Lower lobe of right lung (tissue), 2 donors: Measurements from ENCODE around the gene RING1. TPM values are rescaled to one million over a fixed set of nuclear protein-coding genes. Genes with fewer than 3 reads are reported as not detected.

ENCODE experiments used
- ATAC-seq, 2 donors: fragments of 200-7000 bp; cut with Tn5 transposase; one replicate each; pipeline ENCODE4 v1.9.1; 2020 to 2022; ENCODE audit warnings: mild to moderate bottlenecking in 2 of 2, moderate library complexity in 2 of 2
- DNase-seq: peaks from one replicate; pipeline ENCODE4 v3.0.0-alpha.2; 2020
- H3K27ac ChIP-seq: fragments of 200-600 bp; one replicate; pipeline ENCODE4 v1.8.0; 2022
- H3K27me3 ChIP-seq: fragments of 200-600 bp; one replicate; pipeline ENCODE4 v1.8.0; 2022; ENCODE audit warnings: low read depth
- H3K36me3 ChIP-seq: fragments of 200-600 bp; one replicate; pipeline ENCODE4 v1.8.0; 2022; ENCODE audit warnings: mild to moderate bottlenecking
- H3K4me1 ChIP-seq: fragments of 200-600 bp; one replicate; pipeline ENCODE4 v1.8.0; 2022
- H3K4me3 ChIP-seq: fragments of 200-600 bp; one replicate; pipeline ENCODE4 v1.8.0; 2022; ENCODE audit warnings: mild to moderate bottlenecking
- H3K9me3 ChIP-seq: fragments of 200-600 bp; one replicate; pipeline ENCODE4 v1.8.0; 2022
- CTCF ChIP-seq: fragments of 200-600 bp; IDR thresholded peaks from one replicate; pipeline ENCODE4 v1.8.0; 2022; ENCODE audit warnings: antibody characterized with exemption, mild to moderate bottlenecking
- intact Hi-C: fragments of 100-400 bp; cut with DNase I; formaldehyde crosslinking; loops from one replicate; pipeline ENCODE4 v1.11.0; 2022
- total RNA-seq: library from RNA; stranded (reverse); fragmentation: NEBNext Ultra II Directional; extraction: Animal tissue kit (Norgen Biotek cat#: 25700); gene quantifications from one replicate; pipeline ENCODE4 v1.2.1, GENCODE V29; 2021
- donor health status: DM: no; HTN: yes; CAD: no; lungs with severe emphysema.

RING1 gene
- total RNA-seq, 1 donor from 2014 or later, result 43.1 TPM

DNA sequence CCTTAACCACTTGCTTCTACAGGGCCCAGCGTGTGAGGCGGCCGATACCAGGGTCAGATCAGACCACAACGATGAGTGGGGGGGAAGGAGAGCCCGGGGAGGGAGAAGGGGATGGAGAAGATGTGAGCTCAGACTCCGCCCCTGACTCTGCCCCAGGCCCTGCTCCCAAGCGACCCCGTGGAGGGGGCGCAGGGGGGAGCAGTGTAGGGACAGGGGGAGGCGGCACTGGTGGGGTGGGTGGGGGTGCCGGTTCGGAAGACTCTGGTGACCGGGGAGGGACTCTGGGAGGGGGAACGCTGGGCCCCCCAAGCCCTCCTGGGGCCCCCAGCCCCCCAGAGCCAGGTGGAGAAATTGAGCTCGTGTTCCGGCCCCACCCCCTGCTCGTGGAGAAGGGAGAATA is 2.8 kb downstream of the RING1 start:
- Histone ChIP-seq H3K4me3 (no peak overlapping the region), H3K27ac (no peak overlapping the region), H3K27me3 (peaks cover 6% of the 10 kb centered on the region), H3K36me3 (peaks cover 17% of the 10 kb centered on the region), H3K4me1 (peaks cover 27% of the 10 kb centered on the region), H3K9me3 (no peaks in the 10 kb centered on the region)
- DNase-seq, result no peak
- TF ChIP-seq CTCF, result no peak
- intact Hi-C loops, result no loop called here
- no peak for ATAC-seq

DNA sequence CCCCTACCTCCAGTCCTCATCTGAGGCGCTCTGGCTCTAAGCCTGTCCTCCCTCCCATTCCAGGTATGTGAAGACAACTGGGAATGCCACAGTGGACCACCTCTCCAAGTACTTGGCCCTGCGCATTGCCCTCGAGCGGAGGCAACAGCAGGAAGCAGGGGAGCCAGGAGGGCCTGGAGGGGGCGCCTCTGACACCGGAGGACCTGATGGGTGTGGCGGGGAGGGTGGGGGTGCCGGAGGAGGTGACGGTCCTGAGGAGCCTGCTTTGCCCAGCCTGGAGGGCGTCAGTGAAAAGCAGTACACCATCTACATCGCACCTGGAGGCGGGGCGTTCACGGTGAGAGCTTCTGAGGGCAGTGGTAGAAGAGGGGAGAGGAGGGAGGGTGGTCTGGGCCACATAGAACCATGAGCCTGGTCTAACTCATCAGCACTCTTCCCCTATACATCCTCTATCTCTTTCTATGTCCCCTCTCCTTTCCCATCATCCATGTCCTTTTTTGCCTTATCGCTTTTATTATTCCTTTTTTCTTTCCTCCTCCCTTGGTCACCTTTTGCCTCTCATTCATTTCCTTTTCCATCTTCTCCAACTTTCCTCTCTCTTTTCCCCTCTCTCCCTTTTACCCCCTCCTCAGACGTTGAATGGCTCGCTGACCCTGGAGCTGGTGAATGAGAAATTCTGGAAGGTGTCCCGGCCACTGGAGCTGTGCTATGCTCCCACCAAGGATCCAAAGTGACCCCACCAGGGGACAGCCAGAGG is 3.5 kb downstream of the RING1 start:
- no peak for TF ChIP-seq CTCF
- H3K4me1 ChIP-seq, result peaks cover 27% of the 10 kb centered on the region
- no peak overlapping the region for H3K27ac ChIP-seq
- no peaks in the 10 kb centered on the region for H3K9me3 ChIP-seq
- no peak overlapping the region for H3K4me3 ChIP-seq
- peaks cover 6% of the 10 kb centered on the region for H3K27me3 ChIP-seq
- intact Hi-C loops, result no loop called here
- DNase-seq (no peak), ATAC-seq (no peak)
- H3K36me3 ChIP-seq, result peaks cover 17% of the 10 kb centered on the region

- peaks cover 23% of the 10 kb centered on the region for H3K4me1 ChIP-seq
- TF ChIP-seq CTCF, result no peak
- peak overlapping the region; percentile 55 for H3K4me3 ChIP-seq
- DNase-seq (no peak), ATAC-seq (no peak)
- H3K27ac ChIP-seq, result no peak overlapping the region
- H3K27me3 ChIP-seq, result peaks cover 6% of the 10 kb centered on the region
- peaks cover 17% of the 10 kb centered on the region for H3K36me3 ChIP-seq
- H3K9me3 ChIP-seq, result no peaks in the 10 kb centered on the region
- intact Hi-C loops, result no loop called here
Measured at GRCh38 chr6:33212857-33213165, 4.5 kb downstream of the RING1 start.

- peaks cover 23% of the 10 kb centered on the region for H3K4me1 ChIP-seq
- intact Hi-C loops, result no loop called here
- H3K36me3 ChIP-seq, result peaks cover 17% of the 10 kb centered on the region
- H3K4me3 ChIP-seq, result peak overlapping the region; percentile 55
- peaks cover 6% of the 10 kb centered on the region for H3K27me3 ChIP-seq
- ATAC-seq (peak; percentile 17 to 34), DNase-seq (no peak)
- no peaks in the 10 kb centered on the region for H3K9me3 ChIP-seq
- no peak overlapping the region for H3K27ac ChIP-seq
- no peak for TF ChIP-seq CTCF
Measured at GRCh38 chr6:33213166-33213988, 5.1 kb downstream of the RING1 start.

- Histone ChIP-seq H3K9me3 (no peaks in the 10 kb centered on the region), H3K4me1 (peaks cover 20% of the 10 kb centered on the region), H3K36me3 (peaks cover 17% of the 10 kb centered on the region), H3K4me3 (peak overlapping the region; percentile 55), H3K27ac (no peak overlapping the region), H3K27me3 (peaks cover 6% of the 10 kb centered on the region)
- intact Hi-C loops, result no loop called here
- no peak for TF ChIP-seq CTCF
- peak in 1 of 2 donors; percentile 5 for ATAC-seq
- DNase-seq, result no peak
Measured at GRCh38 chr6:33213989-33214335, 5.7 kb downstream of the RING1 start.
